Choroid plexus epithelial cell (primary cell): Measurements from ENCODE around the gene TIMP3.

ENCODE experiments used
- DNase-seq: peaks from one replicate; pipeline ENCODE4 v3.0.0-alpha.2; 2010; ENCODE audit warnings: low read depth
- H3K4me3 ChIP-seq: 2 replicates; pipeline ENCODE4 v1.5.1; 2011; ENCODE audit warnings: low read depth, mild to moderate bottlenecking, control low read depth, low read length, moderate library complexity
- TF ChIP-seq, protein P1 (sequence below): conservative IDR thresholded peaks from 2 replicates; pipeline ENCODE4 v1.5.1; 2011; ENCODE audit warnings: low read depth, mild to moderate bottlenecking, control low read depth, inconsistent platforms, low read length, moderate library complexity

TIMP3 gene

DNA sequence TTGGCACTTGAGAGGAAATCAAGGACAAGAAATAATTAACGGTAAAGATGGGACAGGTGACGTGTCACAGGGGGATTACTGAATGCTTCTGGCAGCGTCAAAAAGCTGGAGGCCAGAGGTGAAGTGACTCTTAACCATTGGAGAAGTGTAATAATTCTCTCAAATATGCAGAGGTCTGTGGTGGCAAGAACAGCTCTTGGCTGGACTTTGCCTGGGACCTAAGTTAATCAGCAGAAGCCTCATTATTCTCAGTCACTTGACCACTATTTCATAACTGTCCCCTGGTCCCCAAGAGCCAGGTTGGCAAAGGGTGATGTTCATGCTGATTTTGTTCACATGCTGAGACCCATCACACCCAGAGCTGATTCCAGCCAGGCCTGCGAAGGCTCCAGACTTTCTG is 72.9 kb downstream of the TIMP3 start:
- TF ChIP-seq, protein P1, sequence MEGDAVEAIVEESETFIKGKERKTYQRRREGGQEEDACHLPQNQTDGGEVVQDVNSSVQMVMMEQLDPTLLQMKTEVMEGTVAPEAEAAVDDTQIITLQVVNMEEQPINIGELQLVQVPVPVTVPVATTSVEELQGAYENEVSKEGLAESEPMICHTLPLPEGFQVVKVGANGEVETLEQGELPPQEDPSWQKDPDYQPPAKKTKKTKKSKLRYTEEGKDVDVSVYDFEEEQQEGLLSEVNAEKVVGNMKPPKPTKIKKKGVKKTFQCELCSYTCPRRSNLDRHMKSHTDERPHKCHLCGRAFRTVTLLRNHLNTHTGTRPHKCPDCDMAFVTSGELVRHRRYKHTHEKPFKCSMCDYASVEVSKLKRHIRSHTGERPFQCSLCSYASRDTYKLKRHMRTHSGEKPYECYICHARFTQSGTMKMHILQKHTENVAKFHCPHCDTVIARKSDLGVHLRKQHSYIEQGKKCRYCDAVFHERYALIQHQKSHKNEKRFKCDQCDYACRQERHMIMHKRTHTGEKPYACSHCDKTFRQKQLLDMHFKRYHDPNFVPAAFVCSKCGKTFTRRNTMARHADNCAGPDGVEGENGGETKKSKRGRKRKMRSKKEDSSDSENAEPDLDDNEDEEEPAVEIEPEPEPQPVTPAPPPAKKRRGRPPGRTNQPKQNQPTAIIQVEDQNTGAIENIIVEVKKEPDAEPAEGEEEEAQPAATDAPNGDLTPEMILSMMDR, result no peak
- H3K4me3 ChIP-seq, result no peak overlapping the region
- no peak for DNase-seq

DNA sequence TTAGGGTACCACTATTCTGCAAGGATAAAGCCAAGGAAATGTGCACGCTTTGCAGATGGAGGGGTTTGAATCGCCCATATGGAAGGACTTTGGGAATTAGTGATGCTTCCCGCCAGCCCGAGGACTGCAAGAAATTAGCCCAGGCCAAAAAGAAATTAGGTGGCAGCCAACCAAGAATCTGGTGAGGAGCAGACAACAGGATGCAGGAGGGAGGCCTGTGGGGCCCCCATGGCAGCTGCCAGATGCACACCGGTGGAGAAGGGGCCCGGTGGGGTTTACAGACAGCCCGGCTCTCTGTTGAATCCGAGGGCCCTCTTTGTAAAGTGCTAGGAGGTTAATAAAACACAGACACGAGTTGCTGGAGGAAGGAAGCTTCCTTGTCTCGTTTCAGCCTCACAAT is 73.5 kb downstream of the TIMP3 start:
- no peak overlapping the region for H3K4me3 ChIP-seq
- TF ChIP-seq, protein P1, result no peak
- no peak for DNase-seq

DNA sequence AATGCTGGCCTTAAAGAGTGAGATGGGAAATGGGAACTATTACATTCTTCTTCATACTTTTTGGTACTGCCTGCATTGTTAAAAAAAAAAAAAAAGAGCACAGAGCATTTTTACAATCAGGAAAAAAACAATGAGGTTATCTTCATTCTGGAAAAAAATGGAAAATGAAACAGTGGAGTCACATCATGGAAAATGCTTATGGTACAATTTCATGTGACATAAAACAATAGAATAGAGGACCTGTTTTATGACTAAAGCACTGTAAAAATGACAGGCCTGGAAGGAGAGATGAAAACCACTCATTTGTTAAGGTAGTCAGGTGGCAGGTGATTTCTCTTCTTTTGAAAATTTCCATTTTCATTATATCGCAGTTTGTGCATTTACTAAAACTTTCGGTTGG is 75.0 kb downstream of the TIMP3 start:
- TF ChIP-seq, protein P1, result no peak
- H3K4me3 ChIP-seq, result no peak overlapping the region
- no peak for DNase-seq

DNA sequence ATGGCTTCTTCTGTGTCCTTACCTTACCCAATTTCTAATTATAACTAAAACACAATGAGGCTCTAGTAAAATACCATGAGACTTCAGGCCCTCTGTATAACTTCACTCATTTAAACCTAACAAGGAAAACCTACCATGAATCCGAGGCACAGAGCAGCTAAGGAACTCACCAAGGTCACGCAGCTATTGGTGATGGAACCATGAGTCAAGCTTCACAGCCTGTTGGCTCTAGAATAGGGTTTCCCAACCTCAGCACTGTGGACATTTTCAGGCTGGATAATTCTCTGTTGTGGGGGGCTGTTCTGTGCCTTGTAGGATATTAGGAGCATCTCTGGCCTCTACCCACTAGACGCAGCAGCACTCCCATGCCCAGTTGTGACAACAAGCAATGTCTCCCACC is 75.7 kb downstream of the TIMP3 start:
- TF ChIP-seq, protein P1, result no peak
- no peak for DNase-seq
- H3K4me3 ChIP-seq, result no peak overlapping the region

DNA sequence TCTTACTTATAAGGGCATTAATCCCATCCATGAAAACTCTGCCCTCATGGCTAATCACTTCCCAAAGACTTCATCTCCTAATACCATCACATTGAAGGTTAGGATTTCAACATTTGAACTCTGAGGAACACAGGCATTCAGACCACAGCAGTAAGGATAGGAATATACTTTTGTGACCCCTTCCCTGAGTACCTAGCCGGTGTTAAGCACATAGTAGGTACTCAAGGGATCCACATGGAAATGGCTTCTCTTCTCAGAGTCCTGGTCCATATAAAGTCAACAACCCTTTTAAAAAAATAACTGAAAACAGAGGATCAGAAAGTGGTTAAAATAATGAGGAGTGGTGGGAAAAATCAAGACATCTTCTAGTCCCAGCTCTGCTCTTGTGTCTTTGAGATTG is 78.0 kb downstream of the TIMP3 start:
- TF ChIP-seq, protein P1, result no peak
- no peak overlapping the region for H3K4me3 ChIP-seq
- no peak for DNase-seq

DNA sequence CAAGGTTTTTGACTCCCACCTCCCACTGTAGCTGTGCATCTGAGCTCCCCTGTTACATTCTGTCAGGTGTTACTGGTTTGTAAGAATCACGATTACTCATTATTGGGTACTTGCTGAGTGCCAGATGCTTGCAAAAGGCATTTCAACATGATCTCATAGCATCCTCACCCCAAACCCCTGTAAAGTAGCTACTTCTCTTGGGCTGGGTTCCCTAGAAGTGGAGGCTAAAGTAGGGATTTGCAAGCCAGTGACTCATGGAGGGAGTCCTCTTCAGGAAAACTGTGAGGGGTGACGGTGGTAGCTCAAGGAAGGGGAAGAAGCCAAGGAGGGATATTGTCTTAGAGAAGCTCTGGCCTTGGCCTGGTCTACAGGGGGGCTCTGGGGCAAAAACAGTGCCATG is 78.6 kb downstream of the TIMP3 start:
- TF ChIP-seq, protein P1, result no peak
- H3K4me3 ChIP-seq, result no peak overlapping the region
- DNase-seq, result peak; percentile 64

DNA sequence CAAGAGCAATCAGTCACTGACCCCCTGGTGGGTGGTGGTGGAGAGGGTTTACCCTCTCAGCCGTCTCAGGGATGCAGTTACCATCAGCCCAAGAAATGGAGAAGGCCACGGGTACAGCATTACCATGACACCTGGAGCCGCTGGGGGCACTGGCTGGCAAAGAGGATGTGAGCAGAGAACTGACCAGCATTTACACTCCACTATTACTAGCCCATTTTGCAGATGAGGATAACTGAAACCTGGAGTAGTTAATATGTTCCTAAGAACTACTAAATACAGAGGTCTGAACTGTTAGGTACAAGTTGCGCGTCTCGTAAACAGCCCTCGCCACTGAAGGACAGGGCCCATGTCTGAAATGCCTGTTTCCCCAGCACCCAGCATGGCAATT is 79.0 kb downstream of the TIMP3 start:
- DNase-seq, result no peak
- H3K4me3 ChIP-seq, result no peak overlapping the region
- TF ChIP-seq, protein P1, result no peak
